ENCODE measurements around the gene ST6GAL1. TPM values are rescaled to one million over a fixed set of nuclear protein-coding genes. Genes with fewer than 3 reads are reported as not detected.

Gene ST6GAL1
- total and polyA plus RNA-seq, 2 of the 8 experiments (the other 6 are each of a cell fraction or from before 2014, with no cell fraction given): 62.8 to 80.9 TPM

DNA sequence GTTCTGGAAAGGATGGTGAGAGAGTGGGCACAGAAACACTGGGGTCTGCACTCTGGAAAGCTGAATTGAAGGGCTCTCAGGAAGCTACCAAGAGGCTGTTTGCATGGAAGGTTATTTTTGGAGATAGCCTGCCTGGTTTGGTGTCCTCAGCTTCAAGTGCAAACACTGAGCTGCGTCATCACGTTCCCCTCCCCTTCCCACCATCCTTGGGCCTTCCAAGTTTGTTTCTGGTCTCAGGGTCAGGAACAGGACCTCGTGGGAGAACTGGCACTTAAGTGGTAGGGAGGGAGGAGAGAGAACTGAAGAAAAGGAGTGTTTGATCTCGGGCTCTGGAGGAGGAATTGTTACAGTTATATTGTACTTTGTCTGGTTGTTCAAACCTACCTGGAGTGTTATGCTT is 10.6 kb downstream of the ST6GAL1 start:
- Histone ChIP-seq H4K8ac (ENCODE audit: extremely low read depth, insufficient read depth, low read length) (no peak overlapping the region), H3K36me3 (ENCODE audit: control insufficient read depth in 2 of 4, insufficient read depth in 4 of 4, low read length in 3 of 4) (peaks cover 2 to 33% (median 13%) of the 10 kb centered on the region in 4 experiments; a peak in 7 of 8 replicates), H2BK12ac (ENCODE audit: low read depth, low read length) (no peak overlapping the region), H3K23ac (ENCODE audit: insufficient read length) (no peak overlapping the region), H3K27ac (ENCODE audit: low read depth, low read length) (no peak overlapping the region), H2BK5ac (ENCODE audit: low read depth, low read length) (peak overlapping the region; percentile 74; the same call in 1 of the 2 replicates), H3K23me2 (ENCODE audit: low read depth, low read length) (no peaks in the 10 kb centered on the region), H3K9ac (replicated peaks in 1 of 4; ENCODE audit: extremely low read depth in 1 of 4, low read depth in 3 of 4, low read length in 3 of 4) (no peak overlapping the region; a peak in 1 of 7 replicates), H3K27me3 (replicated peaks in 1 of 4; ENCODE audit: control insufficient read depth in 3 of 4, extremely low read depth in 1 of 4, insufficient read depth in 3 of 4, low read length in 3 of 4) (no peaks in the 10 kb centered on the region), H3K4me1 (replicated peaks in 1 of 4; ENCODE audit: control insufficient read depth in 3 of 4, insufficient read depth in 4 of 4, low read length in 3 of 4) (peaks cover 2 to 13% (median 11%) of the 10 kb centered on the region in 4 experiments; a peak in 6 of 7 replicates), H2BK20ac (ENCODE audit: low read length) (no peak overlapping the region), H4K20me1 (replicated peaks in 1 of 2; ENCODE audit: control insufficient read depth in 1 of 2, insufficient read depth in 2 of 2, low read length in 2 of 2) (peaks cover 5 to 17% of the 10 kb centered on the region in 2 experiments), H4K5ac (ENCODE audit: insufficient read length, low read depth, low read length) (peak overlapping the region; percentile 3), H4K91ac (replicated peaks; ENCODE audit: insufficient read length, low read length) (no peak overlapping the region), H2AFZ (ENCODE audit: low read length) (no peak overlapping the region), H2BK120ac (replicated peaks; ENCODE audit: low read depth, low read length) (no peak overlapping the region), H3K18ac (ENCODE audit: extremely low read depth, low read length) (no peak overlapping the region; the same call in 1 of the 2 replicates), H3K9me3 (ENCODE audit: insufficient read depth in 2 of 2, low read depth in 1 of 2, low read length in 1 of 2) (no peaks in the 10 kb centered on the region), H3K56ac (replicated peaks; ENCODE audit: insufficient read length, low read depth, low read length) (no peak overlapping the region), H2AK5ac (ENCODE audit: low read depth, low read length) (no peak overlapping the region), H3K4me3 (ENCODE audit: extremely low read depth in 1 of 4, insufficient read depth in 2 of 4, low read depth in 3 of 4, low read length in 4 of 4) (no peak overlapping the region), H3K4me2 (ENCODE audit: insufficient read depth in 1 of 2, low read depth in 2 of 2, low read length in 2 of 2) (peak overlapping the region in 1 of 2 experiments; percentile 5; a peak in 2 of 4 replicates), H3K4ac (replicated peaks; ENCODE audit: insufficient read length, low read depth, low read length) (no peak overlapping the region), H3K79me1 (ENCODE audit: low read depth, low read length) (peaks cover 7% of the 10 kb centered on the region; the same call in 1 of the 2 replicates), H3K14ac (ENCODE audit: insufficient read length) (no peak overlapping the region), H2BK15ac (ENCODE audit: low read length) (no peak overlapping the region), H3K79me2 (ENCODE audit: control insufficient read depth in 1 of 2, insufficient read depth in 2 of 2, low read length in 2 of 2) (peaks cover 0 to 92% of the 10 kb centered on the region in 2 experiments; a peak in 3 of 4 replicates)
- WGBS, 2 experiments (ENCODE audit: extremely low coverage in 1 of 2, insufficient coverage in 1 of 2, insufficient read length in 1 of 2, insufficient replicate concordance in 2 of 2, low coverage in 1 of 2, low lambda C conversion rate in 2 of 2, missing lambda C conversion rate in 1 of 2): 80% methylated on average over 4 of the region's 4 CpGs; no CpG with 5 or more reads in 1 of the 2 experiments
- DNase-seq (ENCODE audit: low read depth in 1 of 2, low spot score in 2 of 2) (no peak), FAIRE-seq (no peak)
- ChIA-PET CTCF (ENCODE audit: partially characterized antibody) (interaction anchor here (0.9 to 3.2 kb wide), 6 partner anchors 8 to 93 kb away, joined by 3 to 13 read pairs (median 4); partner anchors contain the start of gene ST6GAL1), POLR2A (ENCODE audit: partially characterized antibody) (interaction anchor here (0.7 to 3.1 kb wide), 5 partner anchors 9 to 158 kb away, joined by 3 to 14 read pairs (median 5); partner anchors contain the start of genes EIF4A2 and ST6GAL1)

Data from H1 (cell line).